NB4 (cell line): ENCODE results near the gene PBXIP1.

Experiments used
- DNase-seq: peaks from one replicate; pipeline ENCODE4 v3.0.0; 2010; ENCODE audit warnings: low read depth
- H3K4me3 ChIP-seq: one replicate; pipeline ENCODE4 v1.5.1; 2011; ENCODE audit warnings: mild to moderate bottlenecking, low read depth, low read length, moderate library complexity
- CTCF ChIP-seq: IDR thresholded peaks from one replicate; pipeline ENCODE4 v1.5.1; 2012; ENCODE audit warnings: low read depth, low read length
- MAX ChIP-seq: IDR thresholded peaks from 2 replicates; pipeline ENCODE4 v1.6.1; 2011; ENCODE audit warnings: low read depth, low read length
- MYC ChIP-seq: IDR thresholded peaks from 2 replicates; pipeline ENCODE4 v1.6.1; 2011; ENCODE audit warnings: low read depth, low read length
- POLR2A ChIP-seq: IDR thresholded peaks from 2 replicates; pipeline ENCODE4 v1.6.1; 2011; ENCODE audit warnings: mild to moderate bottlenecking; ENCODE audit not compliant: insufficient read length; ENCODE audit errors: extremely low read depth

The PBXIP1 gene

GRCh38 chr1:154961207-154962155 is 5.6 kb upstream of the PBXIP1 start, which contains the start of gene PYGO2:
Gene PYGO2, minus strand, starts transcription at chr1:154961782. Its CDS starts 206 bp downstream, at chr1:154961576.
- TF ChIP-seq CTCF = peak; percentile 7
- no peak for TF ChIP-seq MAX
- no peak; the same call in 1 of the 2 replicates for TF ChIP-seq MYC
- peak; percentile 88 for TF ChIP-seq POLR2A
- peak; percentile 88 for DNase-seq

DNA sequence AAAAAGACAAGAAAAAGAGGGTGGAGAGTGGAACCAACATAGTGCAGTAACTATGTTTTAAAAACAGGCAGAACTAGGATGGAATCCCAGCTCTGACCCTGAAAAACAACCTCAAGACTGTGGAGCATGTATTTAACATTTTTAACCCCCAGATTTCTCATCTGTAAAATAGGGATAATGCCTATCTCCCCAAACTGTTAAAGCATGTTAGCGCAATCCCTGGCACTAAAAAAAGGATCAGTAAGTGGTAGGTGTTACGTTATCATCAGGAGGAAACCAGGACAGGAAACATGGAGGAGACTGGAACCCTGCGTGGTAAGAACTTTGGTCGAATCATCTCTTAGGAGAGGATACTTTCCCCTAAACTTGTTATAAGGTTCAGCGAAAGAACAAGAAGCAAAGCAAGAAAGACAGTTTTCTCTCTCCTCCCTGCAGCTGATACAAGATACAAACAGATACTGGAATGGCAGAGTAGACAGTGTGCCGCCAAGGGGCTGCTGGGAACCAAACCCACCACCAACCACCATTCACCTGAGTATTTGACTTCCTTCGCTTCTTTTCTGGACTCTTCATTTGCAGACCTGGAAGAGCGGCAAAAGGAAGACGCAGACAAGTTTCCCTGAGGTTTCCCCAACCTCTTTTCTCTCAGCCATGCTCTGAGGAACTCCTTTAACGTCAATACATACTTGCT is 4.7 kb upstream of the PBXIP1 start:
- no peak for DNase-seq
- TF ChIP-seq MAX (no peak), MYC (no peak), POLR2A (no peak), CTCF (no peak)
- peak overlapping the region; percentile 78 for H3K4me3 ChIP-seq

More at GRCh38 chr1:154961207-154962155, 5.6 kb upstream of the PBXIP1 start, which contains the start of gene PYGO2:
- H3K4me3 ChIP-seq = peak within 1 kb of the TSS; percentile 78

GRCh38 chr1:154959426-154959780 is 3.5 kb upstream of the PBXIP1 start:
- no peak for TF ChIP-seq CTCF
- TF ChIP-seq POLR2A = no peak
- TF ChIP-seq MAX = no peak
- TF ChIP-seq MYC = no peak
- H3K4me3 ChIP-seq = no peak overlapping the region
- no peak for DNase-seq

- TF ChIP-seq CTCF (no peak), MAX (no peak), MYC (no peak), POLR2A (no peak)
- no peak for DNase-seq
- no peak overlapping the region for H3K4me3 ChIP-seq
Observed at GRCh38 chr1:154958681-154959425, 3.0 kb upstream of the PBXIP1 start.

- no peak overlapping the region for H3K4me3 ChIP-seq
- TF ChIP-seq MYC = no peak
- TF ChIP-seq CTCF = no peak
- TF ChIP-seq POLR2A = no peak
- no peak for TF ChIP-seq MAX
- no peak for DNase-seq
Observed at GRCh38 chr1:154958036-154958435, 2.1 kb upstream of the PBXIP1 start.
